GM21737 (cell line): ENCODE data around the gene MAMDC2.

Experiments
- ATAC-seq: cut with Tn5 transposase; IDR thresholded peaks from one replicate; pipeline ENCODE4 v1.9.1; 2021; ENCODE audit warnings: mild to moderate bottlenecking, moderate library complexity; ENCODE audit not compliant: unreplicated experiment

MAMDC2 gene

GRCh38 chr9:70127540-70128416 is 84.1 kb downstream of the MAMDC2 start:
- no peak for ATAC-seq

- ATAC-seq: no peak
These were observed 86.6 kb downstream of the MAMDC2 start for GRCh38 chr9:70130266-70130665.

DNA sequence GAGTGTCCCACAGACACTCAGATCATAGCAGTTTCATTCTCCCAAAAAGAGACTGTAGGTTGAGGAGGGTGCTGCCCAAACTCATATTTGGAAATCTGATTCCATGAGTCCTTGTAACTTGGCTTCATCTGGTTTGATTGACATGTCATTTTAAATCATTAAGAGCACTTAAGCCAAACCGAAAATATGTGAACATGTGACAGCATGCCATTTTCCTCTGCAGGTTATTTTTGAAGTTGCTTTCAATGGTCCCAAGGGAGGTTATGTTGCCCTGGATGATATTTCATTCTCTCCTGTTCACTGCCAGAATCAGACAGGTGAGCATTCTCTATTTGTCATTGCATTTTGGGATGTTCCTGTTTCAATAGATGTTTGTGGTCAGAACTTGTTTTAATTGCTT is 87.6 kb downstream of the MAMDC2 start:
- no peak for ATAC-seq

- no peak for ATAC-seq
These were observed 89.9 kb downstream of the MAMDC2 start for GRCh38 chr9:70133253-70134208.

GRCh38 chr9:70134360-70134759 is 90.7 kb downstream of the MAMDC2 start:
- ATAC-seq: no peak

GRCh38 chr9:70135176-70135575 is 91.5 kb downstream of the MAMDC2 start:
- ATAC-seq: no peak

GRCh38 chr9:70136632-70137031 is 93.0 kb downstream of the MAMDC2 start:
- no peak for ATAC-seq

DNA sequence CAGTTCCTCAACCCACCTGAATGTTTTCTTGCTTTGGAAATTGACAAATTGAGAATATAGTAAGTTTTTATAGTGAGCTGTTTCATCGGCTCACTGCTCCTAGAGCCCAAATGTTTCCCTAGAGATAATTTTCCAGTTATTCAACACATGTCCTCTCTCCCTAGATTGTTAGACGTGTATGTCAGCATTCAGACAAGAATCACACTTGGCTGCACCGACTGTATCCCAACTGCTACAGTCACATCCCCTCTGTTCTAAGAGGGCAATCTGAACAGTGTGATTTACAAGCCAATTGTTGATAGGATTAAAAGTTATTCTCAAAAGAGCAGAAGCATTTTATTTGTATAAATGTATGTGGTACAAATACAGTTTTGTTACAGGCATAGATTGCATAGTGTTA is 93.9 kb downstream of the MAMDC2 start:
- ATAC-seq: no peak

DNA sequence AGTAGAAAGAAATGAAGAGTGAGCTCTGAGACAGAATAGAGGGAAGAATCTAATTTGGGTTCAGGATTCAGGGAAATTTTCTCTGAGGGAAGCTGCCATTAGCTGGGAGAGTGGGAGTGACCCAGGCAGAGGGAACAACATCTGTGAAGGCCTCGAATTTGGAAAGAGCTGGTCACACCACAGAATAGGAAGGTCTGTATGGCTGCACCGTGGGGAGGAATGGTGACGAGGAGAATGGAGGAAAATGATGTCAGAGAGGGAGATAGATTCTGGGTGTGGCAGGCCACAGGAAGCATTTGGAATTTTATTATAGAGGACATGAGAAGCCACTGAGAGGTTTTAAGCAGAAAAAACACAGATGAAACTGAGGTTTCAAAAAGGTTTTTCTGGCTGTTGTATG is 98.5 kb downstream of the MAMDC2 start:
- no peak for ATAC-seq

DNA sequence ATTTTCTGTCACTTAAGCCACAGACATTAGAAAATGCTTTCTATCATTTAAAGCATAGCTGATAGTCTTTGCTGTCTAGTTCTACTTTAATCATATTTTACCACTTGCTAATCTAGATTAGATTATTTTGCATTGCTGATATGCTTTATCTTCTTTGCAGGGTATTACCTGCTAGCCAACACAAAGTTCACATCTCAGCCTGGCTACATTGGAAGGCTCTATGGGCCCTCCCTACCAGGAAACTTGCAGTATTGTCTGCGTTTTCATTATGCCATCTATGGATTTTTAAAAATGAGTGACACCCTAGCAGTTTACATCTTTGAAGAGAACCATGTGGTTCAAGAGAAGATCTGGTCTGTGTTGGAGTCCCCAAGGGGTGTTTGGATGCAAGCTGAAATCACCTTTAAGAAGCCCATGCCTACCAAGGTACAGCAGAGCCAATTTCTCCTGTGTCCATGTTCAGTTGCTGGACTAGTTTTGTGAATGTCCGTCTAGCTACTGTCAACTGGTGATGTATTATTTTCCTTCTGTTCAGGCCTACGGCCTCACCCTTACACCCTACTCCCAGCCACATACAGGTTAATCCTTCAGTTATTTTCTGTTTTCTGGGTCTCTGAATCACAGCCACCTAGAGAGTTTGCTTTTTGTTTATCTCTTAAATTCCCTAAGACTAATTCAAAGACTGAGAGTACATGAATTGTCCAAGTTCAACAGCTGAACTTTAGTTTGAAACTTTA is 99.9 kb downstream of the MAMDC2 start:
- ATAC-seq: no peak

DNA sequence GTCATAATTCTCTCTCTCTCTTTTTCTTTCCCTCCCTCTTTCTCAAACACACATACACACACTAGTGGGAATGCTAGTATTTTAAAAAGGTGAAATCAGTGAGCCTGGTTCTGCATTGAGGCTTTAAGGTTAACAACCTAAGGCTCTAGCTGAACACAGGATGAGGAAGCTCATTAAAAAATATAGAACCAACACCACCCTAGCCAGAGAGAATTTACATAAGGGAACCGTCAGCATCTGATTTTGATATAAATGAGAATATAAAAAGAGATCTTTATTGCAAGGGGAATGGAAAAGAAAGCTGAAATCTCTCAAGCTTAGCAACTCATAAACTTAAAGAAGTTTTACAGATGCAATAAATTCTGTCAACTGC is 100.5 kb downstream of the MAMDC2 start:
- no peak for ATAC-seq

DNA sequence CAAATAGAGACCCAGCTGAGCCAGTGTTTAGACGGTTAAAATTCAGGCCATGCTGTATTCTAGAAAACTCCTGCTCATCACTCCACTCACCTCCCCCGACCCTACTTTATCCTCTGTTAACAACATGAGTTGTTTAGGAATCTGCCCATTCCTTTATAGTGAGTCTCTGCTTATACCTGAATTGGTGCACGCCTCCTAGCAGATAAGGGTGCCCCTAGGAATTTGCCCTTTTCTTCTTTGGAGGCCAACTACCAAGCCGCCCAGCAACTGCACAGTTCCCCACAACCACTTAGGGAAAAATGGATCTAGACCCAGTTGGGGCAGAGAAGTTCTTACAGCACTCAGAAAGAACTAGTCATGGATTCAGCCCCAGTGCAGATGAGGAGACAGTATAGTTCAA is 102.3 kb downstream of the MAMDC2 start:
- no peak for ATAC-seq

GRCh38 chr9:70147196-70147595 is 103.5 kb downstream of the MAMDC2 start:
- ATAC-seq: no peak

DNA sequence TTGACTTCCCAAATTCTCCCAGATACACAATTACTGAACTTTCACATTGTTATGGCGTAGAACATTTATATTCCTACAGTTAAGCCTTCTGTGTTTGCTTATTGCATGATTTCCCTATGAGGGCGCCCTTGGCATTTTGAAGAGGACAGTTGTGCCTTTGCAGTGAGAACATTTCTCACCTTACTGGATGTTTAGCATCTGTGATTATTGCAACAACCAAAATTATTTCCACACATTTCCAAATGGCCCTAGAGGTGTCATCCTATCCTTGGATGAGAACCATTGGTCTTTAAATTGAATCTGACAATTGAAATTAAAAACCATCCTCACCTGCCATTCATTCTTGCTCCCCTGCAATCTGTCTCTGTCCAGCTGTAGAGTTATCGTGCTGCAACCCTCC is 104.0 kb downstream of the MAMDC2 start:
- ATAC-seq: no peak

GRCh38 chr9:70152350-70152749 is 108.7 kb downstream of the MAMDC2 start:
- ATAC-seq: no peak

DNA sequence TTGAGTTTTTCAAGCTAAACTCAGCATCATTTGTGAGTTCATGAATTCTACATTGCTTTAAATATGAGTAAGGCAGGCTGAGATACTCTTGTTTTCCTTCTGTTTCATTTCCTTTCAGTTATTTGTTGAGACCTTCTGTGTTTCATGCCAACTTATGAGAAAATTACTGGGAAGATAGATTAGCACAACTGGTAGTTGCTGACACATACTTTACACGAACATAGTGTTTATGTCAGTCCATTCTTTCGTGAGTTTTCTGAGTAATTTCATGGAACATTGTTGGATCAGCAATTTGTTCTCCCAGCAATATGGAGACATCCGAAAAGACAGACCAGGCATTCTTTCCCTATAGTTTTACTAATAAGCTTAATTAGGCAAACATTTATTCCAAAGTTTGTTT is 113.1 kb downstream of the MAMDC2 start:
- no peak for ATAC-seq

DNA sequence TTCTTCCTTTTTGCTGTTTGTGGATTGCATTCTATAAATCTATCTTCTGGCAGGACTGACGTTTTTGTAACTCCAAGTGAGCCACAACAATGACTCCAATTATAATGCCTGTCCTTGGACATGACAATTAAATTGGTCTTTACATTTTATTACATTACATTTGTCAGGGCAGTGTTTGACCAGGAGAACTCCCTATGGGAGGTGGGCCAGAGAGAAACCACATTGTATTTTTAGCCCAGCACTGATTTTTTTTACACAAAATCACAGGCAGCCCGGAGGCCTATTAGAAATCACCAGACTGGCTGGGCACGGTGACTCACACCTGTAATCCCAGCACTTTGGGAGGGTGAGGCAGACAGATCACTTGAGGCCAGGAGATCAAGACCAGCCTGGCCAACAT is 116.0 kb downstream of the MAMDC2 start:
- no peak for ATAC-seq

- no peak for ATAC-seq
These were observed 117.3 kb downstream of the MAMDC2 start for GRCh38 chr9:70160686-70161600.

DNA sequence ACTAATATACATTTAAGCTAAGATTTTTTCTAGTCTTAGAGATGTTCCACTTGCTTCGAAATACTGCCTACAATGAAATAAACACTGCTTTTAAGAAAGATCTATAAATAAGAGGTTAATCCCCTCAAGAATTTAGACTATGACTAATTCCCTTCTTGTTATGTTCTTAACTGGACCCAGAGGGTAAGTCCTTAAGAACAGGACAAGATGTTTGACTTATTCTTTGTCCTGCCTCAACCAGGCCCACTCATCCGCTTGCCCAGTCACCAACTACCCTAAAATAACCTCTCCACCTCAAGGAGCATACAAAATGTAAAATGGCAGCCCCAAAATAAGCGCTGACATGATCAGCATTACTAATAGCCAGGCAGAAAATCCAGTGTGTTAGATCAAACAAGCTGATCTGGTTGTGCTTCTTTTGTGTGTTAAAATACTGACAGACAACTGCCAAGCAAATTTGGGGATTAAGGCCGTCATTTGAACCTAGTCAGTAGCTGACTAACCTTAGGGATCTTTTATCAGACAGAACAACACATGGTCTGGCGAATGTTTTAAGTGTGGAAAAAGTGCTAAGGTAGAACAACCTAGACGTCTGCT is 121.5 kb downstream of the MAMDC2 start:
- no peak for ATAC-seq

GRCh38 chr9:70168521-70168920 is 124.9 kb downstream of the MAMDC2 start:
- no peak for ATAC-seq
